Body of pancreas (tissue), 4 donors: ENCODE data around the gene SSUH2.

Experiments
- CTCF ChIP-seq, 7 experiments: fragments of 450-650 bp in 4 of 7; fragments of 200-600 bp in 3 of 7; sonication (generic) in 3 of 7; IDR thresholded peaks; one replicate each; pipeline ENCODE4 v1.5.1; 2016 to 2019; ENCODE audit warnings: antibody characterized with exemption in 7 of 7
- POLR2A ChIP-seq, 3 donors: fragments of 450-650 bp; IDR thresholded peaks; one replicate each; pipeline ENCODE4 v1.6.1; 2016; ENCODE audit warnings: antibody characterized with exemption in 3 of 3, mild to moderate bottlenecking in 2 of 3

- TF ChIP-seq CTCF (IDR thresholded peaks at IDR 0.05) (no peak), POLR2A (IDR thresholded peaks at IDR 0.05) (no peak)
These were observed 23.0 kb upstream of the SSUH2 start for GRCh38 chr3:8667463-8668091.
